Cardiac septum (tissue), 1 donor: Measurements from ENCODE around the gene AZU1. TPM values are rescaled to one million over a fixed set of nuclear protein-coding genes. Genes with fewer than 3 reads are reported as not detected.
"Not testable (repeated sequence)": the region's sequence is repeated elsewhere in the genome, so short reads cannot be mapped to it uniquely, and the experiment has no call there.

Source experiments
- DNase-seq: peaks from one replicate; pipeline ENCODE4 v3.0.0-alpha.2; 2020; ENCODE audit warnings: low spot score
- intact Hi-C: fragments of 100-400 bp; cut with DNase I; formaldehyde crosslinking; loops from one replicate; pipeline ENCODE4 v1.14.0; 2022
- total RNA-seq: library from RNA; stranded (reverse); fragmentation: NEBNext Ultra II Directional; extraction: Animal tissue kit (Norgen Biotek cat#: 25700); gene quantifications from one replicate; pipeline ENCODE4 v1.2.1, GENCODE V29; 2021
- donor health status: DM: no; HTN: no; CAD: no.

Gene AZU1
- total RNA-seq, 1 donor from 2014 or later, result 1.1 TPM

GRCh38 chr19:850221-850978 lies 22.8 kb downstream of the AZU1 start:
- DNase-seq, result peak; percentile 89
- intact Hi-C loops, result no loop called here

DNA sequence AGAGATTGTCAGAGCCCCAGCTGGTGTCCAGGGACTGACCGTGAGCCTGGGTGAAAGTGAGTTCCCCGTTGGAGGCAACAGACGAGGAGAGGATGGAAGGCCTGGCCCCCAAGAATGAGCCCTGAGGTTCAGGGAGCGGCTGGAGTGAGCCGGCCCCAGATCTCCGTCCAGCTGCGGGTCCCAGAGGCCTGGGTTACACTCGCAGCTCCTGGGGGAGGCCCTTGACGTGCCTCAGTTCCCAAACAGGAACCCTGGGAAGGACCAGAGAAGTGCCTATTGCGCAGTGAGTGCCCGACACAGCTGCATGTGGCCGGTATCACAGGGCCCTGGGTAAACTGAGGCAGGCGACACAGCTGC lies 23.3 kb downstream of the AZU1 start:
- no peak for DNase-seq
- intact Hi-C loops, result no loop called here

DNA sequence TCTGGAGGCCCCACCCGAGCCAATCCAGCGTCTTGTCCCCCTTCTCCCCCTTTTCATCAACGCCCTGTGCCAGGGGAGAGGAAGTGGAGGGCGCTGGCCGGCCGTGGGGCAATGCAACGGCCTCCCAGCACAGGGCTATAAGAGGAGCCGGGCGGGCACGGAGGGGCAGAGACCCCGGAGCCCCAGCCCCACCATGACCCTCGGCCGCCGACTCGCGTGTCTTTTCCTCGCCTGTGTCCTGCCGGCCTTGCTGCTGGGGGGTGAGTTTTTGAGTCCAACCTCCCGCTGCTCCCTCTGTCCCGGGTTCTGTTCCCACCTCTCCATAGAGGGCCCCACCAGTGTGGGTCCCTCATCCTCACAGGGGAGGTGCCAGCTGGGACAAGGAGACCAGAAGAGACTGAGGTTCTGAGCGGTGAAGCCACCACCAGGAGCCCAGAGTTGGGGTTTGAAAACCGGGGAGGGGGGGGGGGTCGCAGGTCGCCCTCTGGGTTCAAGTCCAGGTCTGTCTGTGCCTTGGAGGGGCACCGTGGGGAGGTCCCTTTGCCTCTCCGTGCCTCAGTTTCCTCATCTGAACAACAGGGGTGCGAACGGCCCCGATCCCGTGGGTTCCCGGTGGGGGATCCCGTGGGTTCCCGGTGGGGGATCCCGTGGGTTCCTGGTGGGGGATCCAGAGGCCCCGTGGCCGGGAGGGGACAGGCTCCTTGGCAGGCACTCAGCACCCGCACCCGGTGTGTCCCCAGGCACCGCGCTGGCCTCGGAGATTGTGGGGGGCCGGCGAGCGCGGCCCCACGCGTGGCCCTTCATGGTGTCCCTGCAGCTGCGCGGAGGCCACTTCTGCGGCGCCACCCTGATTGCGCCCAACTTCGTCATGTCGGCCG lies 24.7 kb downstream of the AZU1 start, which contains the start of gene ELANE:
TSS of gene ELANE (plus strand) at position 168 of the 878 bp plus-strand sequence. CDS start at position 194, 26 bp downstream.
- DNase-seq, result no peak
- intact Hi-C loops, result no loop called here

DNA sequence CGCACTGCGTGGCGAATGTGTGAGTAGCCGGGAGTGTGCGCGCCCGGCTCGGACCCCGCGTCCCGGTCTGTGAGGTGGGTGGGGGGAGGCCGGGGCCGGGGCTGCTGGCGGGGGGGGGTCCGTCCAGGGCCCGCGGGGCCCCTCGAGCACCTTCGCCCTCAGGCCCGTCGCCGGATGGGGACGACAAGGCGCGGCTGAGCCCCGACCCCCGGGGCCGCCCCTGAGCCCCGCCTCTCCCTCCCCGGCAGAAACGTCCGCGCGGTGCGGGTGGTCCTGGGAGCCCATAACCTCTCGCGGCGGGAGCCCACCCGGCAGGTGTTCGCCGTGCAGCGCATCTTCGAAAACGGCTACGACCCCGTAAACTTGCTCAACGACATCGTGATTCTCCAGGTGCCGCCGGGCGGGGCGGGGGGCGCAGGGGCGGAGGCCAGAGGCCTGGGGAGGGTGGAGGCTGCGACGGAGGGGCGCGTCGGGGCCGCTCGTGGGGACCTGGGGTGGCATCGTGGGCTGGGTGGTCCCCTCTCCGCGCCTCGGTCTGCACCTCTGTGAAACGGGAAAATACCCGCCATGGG lies 25.5 kb downstream of the AZU1 start:
- DNase-seq, result no peak
- intact Hi-C loops, result no loop called here

DNA sequence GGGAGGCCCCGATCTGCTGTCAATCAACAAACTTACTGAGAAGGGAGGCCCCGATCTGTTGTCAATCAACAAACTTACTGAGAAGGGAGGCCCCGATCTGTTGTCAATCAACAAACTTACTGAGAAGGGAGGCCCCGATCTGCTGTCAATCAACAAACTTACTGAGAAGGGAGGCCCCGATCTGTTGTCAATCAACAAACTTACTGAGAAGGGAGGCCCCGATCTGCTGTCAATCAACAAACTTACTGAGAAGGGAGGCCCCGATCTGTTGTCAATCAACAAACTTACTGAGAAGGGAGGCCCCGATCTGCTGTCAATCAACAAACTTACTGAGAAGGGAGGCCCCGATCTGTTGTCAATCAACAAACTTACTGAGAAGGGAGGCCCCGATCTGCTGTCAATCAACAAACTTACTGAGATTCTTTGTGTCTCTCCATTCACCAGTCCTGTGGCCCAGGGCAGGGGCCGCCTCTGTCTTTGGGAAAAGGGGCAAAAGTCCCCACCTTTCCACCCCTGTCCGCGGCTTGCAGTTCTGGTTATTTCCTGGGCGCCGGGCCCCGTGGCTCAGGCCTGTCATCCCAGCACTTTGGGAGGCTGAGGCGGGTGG lies 26.1 kb downstream of the AZU1 start:
- DNase-seq, intact Hi-C loops: not testable (repeated sequence)

DNA sequence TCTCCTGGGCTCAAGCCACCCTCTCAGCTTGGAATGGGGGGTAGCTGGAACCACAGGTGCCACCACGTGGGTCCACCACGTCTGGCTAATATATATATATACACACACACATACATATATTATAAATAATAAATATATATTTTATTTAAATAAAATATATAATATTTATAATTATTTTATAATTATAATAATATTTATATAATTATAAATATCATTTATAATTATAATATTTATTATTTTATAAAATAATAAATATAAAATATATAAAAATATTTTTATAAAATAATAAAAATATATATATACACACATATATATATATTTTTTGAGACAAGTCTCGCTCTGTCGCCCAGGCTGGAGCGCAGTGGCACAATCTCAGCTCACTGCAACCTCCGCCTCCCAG lies 26.9 kb downstream of the AZU1 start:
- no peak for DNase-seq
- intact Hi-C loops, result no loop called here

GRCh38 chr19:855142-855541 lies 27.5 kb downstream of the AZU1 start:
- intact Hi-C loops, result loop anchor here (5.0 kb wide), 2 partner anchors 67 to 127 kb away; partner anchors contain the start of gene WDR18

DNA sequence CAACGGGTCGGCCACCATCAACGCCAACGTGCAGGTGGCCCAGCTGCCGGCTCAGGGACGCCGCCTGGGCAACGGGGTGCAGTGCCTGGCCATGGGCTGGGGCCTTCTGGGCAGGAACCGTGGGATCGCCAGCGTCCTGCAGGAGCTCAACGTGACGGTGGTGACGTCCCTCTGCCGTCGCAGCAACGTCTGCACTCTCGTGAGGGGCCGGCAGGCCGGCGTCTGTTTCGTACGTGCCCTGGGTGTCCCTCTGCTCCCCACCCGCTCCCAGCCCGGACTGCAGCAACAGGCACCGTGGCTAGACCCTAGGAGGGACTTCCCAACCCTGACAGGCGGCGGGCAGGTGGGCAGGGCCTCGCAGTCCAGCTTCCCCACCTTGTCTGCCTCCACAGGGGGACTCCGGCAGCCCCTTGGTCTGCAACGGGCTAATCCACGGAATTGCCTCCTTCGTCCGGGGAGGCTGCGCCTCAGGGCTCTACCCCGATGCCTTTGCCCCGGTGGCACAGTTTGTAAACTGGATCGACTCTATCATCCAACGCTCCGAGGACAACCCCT lies 28.0 kb downstream of the AZU1 start:
- no peak for DNase-seq

More at GRCh38 chr19:855142-855541, 27.5 kb downstream of the AZU1 start:
- DNase-seq, result no peak

GRCh38 chr19:858284-858683 lies 30.6 kb downstream of the AZU1 start:
- no peak for DNase-seq
- intact Hi-C loops, result loop anchor here (5.0 kb wide), 2 partner anchors 64 to 124 kb away; partner anchors contain the start of gene WDR18

More for the DNA sequence above, 28.0 kb downstream of the AZU1 start:
- intact Hi-C loops, result loop anchor here (5.0 kb wide), 2 partner anchors 67 to 127 kb away; partner anchors contain the start of gene WDR18

DNA sequence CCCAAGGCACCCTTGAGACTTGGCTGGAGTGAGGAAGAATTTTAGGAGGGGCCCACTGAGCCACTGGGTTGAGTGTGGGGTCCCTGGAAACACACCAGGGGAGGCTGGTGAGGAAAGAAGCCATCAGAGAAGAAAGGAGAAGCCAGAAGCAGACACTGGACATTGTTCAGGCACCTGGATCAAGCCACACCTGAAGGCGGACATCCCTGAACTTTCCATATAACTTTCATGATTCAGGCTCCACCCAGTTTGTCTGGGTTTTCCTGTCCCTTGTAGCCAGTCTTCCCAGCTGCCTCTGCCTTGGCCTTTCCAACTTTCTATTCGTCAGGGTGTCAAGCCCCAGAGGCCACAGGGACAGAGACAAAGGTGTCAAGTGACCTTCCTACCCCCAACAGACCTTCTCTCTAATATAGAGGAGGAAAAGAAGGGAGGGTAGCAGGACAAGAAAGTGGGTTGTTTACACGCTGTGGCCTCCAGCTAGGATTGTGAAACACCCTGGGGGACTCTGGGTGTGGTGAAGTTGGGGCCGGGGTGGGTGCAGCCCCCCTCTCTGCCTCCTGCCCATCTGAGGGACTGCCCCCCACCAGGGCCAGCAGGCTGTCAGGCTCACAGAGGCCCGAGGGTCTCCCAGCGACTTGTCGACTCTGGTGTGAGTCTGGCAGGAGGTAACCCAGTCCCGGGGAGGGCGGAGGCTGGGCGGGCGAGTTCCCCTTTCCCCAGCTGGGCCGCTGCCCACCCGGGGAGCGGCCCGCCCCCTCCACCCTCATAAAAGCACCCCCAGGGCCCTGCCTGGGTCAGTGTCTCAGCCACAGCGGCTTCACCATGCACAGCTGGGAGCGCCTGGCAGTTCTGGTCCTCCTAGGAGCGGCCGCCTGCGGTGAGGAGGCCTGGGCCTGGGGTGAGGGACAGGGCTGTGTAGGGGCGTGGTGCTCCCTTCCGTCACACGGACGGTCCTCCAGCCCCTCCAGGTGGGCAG lies 31.5 kb downstream of the AZU1 start, which contains the start of gene CFD:
TSS of gene CFD (plus strand) at position 797 of the 976 bp plus-strand sequence. CDS start at position 823, 26 bp downstream.
- DNase-seq, result no peak
- intact Hi-C loops, result loop anchor here (5.0 kb wide), 2 partner anchors 63 to 123 kb away; partner anchors contain the start of gene WDR18

DNA sequence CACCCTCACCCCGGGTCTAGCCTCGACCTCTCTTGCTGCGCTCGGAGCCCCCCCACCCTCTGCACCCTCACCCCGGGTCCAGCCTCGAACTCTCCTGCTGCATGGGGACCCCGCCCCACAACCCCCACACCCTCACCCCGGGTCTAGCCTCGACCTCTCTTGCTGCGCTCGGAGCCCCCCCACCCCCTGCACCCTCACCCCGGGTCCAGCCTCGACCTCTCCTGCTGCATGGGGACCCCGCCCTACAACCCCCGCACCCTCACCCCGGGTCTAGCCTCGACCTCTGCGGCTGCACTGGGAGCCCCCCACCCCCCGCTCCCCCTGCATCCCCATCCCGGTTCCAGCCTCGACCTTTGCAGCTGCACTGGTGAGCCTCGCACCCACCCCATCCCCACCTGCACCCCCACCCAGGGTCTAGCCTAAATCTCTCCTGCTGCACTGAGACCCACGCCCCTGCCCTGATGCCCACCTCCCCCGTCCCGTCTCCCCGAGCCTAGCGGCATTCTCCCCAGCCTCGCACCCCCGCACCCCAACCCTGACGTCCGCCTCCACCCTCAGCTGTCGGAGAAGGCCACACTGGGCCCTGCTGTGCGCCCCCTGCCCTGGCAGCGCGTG lies 33.6 kb downstream of the AZU1 start:
- intact Hi-C loops, result loop anchor here (5.0 kb wide), 1 partner anchor 89 kb away; no protein-coding TSS in a partner anchor
- no peak for DNase-seq

GRCh38 chr19:861756-862580 lies 34.3 kb downstream of the AZU1 start:
- intact Hi-C loops, result loop anchor here (5.0 kb wide), 1 partner anchor 90 kb away; no protein-coding TSS in a partner anchor
- no peak for DNase-seq

GRCh38 chr19:862581-863314 lies 35.1 kb downstream of the AZU1 start:
- intact Hi-C loops, result loop anchor here (5.0 kb wide), 1 partner anchor 90 kb away; no protein-coding TSS in a partner anchor
- peak; percentile 83 for DNase-seq

- DNase-seq, result no peak
- intact Hi-C loops, result loop anchor here (5.0 kb wide), 1 partner anchor 91 kb away; no protein-coding TSS in a partner anchor
These were observed 35.6 kb downstream of the AZU1 start for GRCh38 chr19:863315-863620.

GRCh38 chr19:866769-867300 lies 39.2 kb downstream of the AZU1 start:
- no peak for DNase-seq
- intact Hi-C loops, result no loop called here
